GM12864 (cell line): ENCODE results near the gene SRGN.
"Not testable (repeated sequence)": the region's sequence is repeated elsewhere in the genome, so short reads cannot be mapped to it uniquely, and the experiment has no call there.

Experiments
- DNase-seq: peaks from one replicate; pipeline ENCODE4 v3.0.0-alpha.2; 2011; ENCODE audit warnings: low read depth
- H3K4me3 ChIP-seq: 2 replicates; pipeline ENCODE4 v1.5.1; 2011; ENCODE audit warnings: mild to moderate bottlenecking, low read depth, low read length, control low read depth
- TF ChIP-seq, protein P1 (sequence below): IDR thresholded peaks from 2 replicates; pipeline ENCODE4 v1.5.1; 2011; ENCODE audit warnings: low read depth, mild to moderate bottlenecking, moderate library complexity, low read length, control low read depth, inconsistent platforms; ENCODE audit errors: missing control alignments

The SRGN gene

DNA sequence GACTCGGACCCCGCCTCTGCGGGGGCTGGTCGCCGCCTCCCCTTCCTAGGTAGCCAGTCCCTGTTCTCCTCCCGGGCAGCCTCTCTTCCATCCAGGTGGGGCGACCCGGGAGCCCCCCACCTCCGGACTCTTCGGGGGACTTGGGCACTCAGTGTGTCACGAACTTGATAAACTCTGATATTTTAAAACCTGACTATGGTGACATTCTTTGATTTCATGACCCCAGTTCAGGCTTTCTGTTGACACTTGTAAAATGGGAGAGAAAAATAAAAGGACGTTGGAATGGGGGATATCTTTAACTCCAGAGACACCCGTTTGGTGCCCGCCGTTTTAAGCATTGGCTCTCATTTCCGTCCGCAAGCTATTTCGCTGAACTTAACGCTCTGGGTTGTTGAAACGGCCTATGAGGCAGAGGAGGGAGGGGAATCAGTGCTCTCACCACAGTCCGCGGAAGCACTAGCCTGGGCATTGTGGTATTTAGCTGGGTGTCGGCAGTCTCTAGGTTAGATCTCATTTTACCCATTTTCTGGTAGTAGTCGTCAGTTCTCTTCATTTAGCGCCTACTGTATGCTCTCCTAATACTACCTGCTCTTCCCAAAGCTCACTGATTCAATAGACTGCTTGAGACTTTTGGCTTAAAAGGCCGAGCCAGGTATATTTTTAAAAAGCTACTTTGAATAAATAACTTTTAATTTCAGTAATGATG, 36.8 kb downstream of the SRGN start:
- TF ChIP-seq, protein P1, sequence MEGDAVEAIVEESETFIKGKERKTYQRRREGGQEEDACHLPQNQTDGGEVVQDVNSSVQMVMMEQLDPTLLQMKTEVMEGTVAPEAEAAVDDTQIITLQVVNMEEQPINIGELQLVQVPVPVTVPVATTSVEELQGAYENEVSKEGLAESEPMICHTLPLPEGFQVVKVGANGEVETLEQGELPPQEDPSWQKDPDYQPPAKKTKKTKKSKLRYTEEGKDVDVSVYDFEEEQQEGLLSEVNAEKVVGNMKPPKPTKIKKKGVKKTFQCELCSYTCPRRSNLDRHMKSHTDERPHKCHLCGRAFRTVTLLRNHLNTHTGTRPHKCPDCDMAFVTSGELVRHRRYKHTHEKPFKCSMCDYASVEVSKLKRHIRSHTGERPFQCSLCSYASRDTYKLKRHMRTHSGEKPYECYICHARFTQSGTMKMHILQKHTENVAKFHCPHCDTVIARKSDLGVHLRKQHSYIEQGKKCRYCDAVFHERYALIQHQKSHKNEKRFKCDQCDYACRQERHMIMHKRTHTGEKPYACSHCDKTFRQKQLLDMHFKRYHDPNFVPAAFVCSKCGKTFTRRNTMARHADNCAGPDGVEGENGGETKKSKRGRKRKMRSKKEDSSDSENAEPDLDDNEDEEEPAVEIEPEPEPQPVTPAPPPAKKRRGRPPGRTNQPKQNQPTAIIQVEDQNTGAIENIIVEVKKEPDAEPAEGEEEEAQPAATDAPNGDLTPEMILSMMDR = no peak
- H3K4me3 ChIP-seq = peak overlapping the region; percentile 91
- peak; percentile 48 for DNase-seq

DNA sequence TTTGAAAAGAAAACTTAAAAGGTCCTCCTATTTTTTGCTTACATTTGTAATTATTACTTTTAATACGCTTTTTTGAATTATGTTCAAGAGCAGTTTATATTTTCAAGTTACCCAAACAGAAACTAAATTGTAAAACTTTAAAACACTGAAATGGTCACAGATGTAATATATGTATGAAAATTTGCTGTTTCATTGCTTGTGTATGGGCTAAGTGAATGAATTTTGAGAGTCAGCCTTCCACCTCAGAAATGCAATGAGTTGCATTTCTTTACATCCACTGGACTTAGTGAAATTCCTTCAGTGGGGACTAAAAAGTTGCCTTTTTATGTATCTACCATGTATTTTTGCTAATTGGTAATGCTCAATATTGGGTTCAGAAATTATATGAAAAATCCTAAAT, 37.7 kb downstream of the SRGN start:
- TF ChIP-seq, protein P1 = no peak
- peak overlapping the region; percentile 91; the same call in 1 of the 2 replicates for H3K4me3 ChIP-seq
- DNase-seq = no peak

DNA sequence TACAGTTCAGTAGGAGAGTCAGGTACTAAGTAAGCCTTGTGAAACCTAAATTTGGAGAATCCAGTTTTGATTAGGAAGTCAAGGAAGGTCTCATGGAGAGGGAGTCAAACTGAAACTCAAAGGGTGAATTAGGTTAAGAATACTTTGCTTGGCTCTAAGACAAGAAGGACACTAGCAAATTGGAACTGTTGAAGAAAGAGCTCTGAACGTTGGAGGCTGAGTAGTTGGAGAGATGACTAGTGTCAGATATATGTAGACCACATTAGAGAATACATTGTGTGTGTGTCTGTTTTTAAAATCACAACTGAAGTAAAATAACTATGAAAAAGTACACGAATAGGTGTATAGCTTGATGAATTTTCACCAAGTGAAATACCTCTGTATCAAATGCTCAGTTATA, 42.3 kb downstream of the SRGN start:
- no peak for DNase-seq
- TF ChIP-seq, protein P1 = no peak
- no peak overlapping the region for H3K4me3 ChIP-seq

DNA sequence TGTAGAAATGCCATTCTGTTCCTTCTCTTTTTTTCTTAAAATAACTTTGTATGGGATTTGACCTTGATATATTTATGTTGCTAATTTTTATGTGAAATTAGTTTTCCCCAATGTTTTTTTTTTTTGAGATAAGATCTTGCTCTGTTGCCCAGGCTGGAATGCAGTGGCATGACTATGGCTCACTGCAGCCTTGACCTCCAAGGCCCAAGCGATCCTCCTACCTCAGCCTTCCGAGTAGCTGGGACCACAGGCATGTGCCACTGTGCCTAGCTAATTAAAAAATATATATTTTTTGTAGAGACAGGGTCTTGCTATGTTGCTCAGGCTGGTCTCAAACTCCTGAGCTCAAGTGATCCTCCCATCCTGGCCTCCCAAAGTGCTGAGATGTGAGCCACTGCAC, 52.1 kb downstream of the SRGN start:
- DNase-seq = no peak
- TF ChIP-seq, protein P1 = no peak
- H3K4me3 ChIP-seq = no peak overlapping the region

DNA sequence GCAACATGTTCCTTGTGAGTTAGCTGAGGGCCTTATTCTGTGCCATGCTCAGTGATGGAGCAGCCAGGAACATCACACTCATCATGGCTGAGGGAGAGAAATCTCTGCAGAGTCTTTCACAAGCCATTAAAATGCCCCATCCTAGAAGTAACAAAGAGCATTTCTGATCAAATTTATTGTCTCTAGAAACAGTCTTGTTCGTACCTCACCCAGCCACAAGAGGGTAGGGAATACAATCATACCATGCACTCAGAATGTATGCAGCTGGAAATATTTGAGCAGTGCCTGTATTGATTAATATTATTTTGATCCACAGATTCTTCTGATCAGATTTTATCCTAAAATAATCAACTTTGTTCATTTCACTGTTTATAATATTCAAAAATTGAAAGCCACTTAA, 53.4 kb downstream of the SRGN start:
- TF ChIP-seq, protein P1 = no peak
- no peak for DNase-seq

DNA sequence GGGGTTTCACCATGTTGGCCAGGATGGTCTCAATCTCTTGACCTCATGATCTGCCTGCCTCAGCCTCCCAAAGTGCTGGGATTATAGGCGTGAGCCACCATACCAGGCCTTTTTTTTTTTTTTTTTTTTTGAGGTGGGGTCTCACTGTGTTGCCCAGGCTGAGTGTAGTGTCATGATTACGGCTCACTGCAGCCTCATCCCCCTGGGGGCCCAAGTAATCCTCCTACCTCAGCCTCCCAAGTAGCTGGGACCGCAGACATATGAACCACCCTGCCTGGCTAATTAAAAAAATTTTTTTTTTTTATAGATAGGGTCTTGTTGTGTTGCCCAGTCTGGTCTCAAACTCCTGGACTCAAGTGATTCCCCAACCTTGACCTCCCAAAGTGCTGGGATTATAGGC, 54.2 kb downstream of the SRGN start:
- not testable (repeated sequence) for H3K4me3 ChIP-seq, DNase-seq

More for the DNA sequence above, 53.4 kb downstream of the SRGN start:
- no peak overlapping the region for H3K4me3 ChIP-seq

DNA sequence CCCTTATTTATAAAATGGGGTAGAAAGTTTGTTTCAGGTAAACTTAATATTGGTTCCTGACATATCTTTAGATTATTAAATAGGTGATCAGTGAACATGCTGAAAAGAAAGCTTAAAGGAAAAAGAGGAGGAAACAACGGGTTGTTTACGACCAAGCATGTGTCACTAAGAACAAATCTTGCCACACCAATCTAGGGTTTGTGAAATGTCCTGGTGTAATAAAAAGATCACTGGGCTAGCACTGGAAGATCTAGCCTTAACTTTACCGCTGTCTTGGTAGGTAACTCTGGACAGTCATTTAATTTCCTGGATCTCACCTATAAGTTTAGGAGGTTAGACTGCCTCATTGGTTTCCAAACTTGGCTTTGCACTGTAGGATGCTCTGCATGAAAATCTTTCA, 55.1 kb downstream of the SRGN start:
- H3K4me3 ChIP-seq = no peak overlapping the region
- TF ChIP-seq, protein P1 = no peak
- DNase-seq = no peak
